ENCODE results near the gene NR2E3.
A peak's percentile ranks its signal among the peaks of the same experiment; 100 is the strongest.

Gene NR2E3

DNA sequence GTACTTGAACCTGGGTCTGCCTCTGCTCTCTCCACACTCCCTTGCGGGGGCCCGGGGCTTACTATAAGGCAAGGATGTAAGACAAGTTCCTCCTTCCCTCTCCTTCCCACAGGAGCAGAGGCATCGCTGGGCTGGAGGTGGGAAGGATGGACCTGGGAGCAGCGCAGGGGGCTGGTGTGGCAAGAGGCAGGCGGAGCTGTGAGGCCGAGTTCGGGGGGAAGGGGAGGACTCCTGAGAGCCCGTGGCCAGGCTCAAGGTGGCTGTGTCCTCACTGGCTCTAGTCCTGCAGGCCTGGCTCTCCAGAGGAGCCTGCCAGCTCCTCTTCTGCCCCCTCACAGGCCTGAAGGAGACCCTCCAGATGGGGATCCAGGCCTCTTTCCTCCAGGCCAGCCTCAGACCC, 1.0 kb upstream of the NR2E3 start:
- Histone ChIP-seq H3K27me3 (ENCODE audit: control insufficient read depth in 1 of 2, insufficient read depth in 1 of 2, low read length in 2 of 2) (peaks cover 0 to 29% of the 10 kb centered on the region in 2 experiments), H2BK120ac (ENCODE audit: low read depth, low read length) (no peak overlapping the region), H3K9ac (ENCODE audit: low read length) (no peak overlapping the region), H3K14ac (ENCODE audit: low read length in 2 of 2) (no peak overlapping the region), H4K8ac (ENCODE audit: low read length) (no peak overlapping the region), H3K18ac (ENCODE audit: low read depth in 1 of 2, low read length in 2 of 2) (no peak overlapping the region), H2BK15ac (ENCODE audit: low read depth, poor library complexity, severe bottlenecking) (no peak overlapping the region), H3K4ac (ENCODE audit: low read depth in 1 of 2, low read length in 2 of 2) (no peak overlapping the region), H2BK5ac (ENCODE audit: low read depth, low read length, poor library complexity, severe bottlenecking) (no peak overlapping the region), H3K36me3 (ENCODE audit: control insufficient read depth in 1 of 2, insufficient read depth in 2 of 2, low read depth in 1 of 2, low read length in 2 of 2) (peaks cover 0 to 19% of the 10 kb centered on the region in 2 experiments), H3K4me1 (ENCODE audit: control insufficient read depth, insufficient read depth, low read depth, low read length) (peaks cover 45% of the 10 kb centered on the region), H2BK12ac (ENCODE audit: low read length in 2 of 2) (no peak overlapping the region), H4K91ac (ENCODE audit: low read length) (no peak overlapping the region), H2AK5ac (ENCODE audit: low read length, severe bottlenecking) (peak overlapping the region; percentile 94), H3K27ac (ENCODE audit: low read length, poor library complexity, severe bottlenecking) (no peak overlapping the region), H3K4me3 (ENCODE audit: insufficient read depth in 1 of 2, low read depth in 1 of 2, low read length in 2 of 2) (peak overlapping the region in 1 of 2 experiments; percentile 1), H3K9me3 (ENCODE audit: control insufficient read depth, low read length) (no peaks in the 10 kb centered on the region), H2AFZ (ENCODE audit: low read depth, low read length) (no peak overlapping the region), H3K79me1 (replicated peaks; ENCODE audit: low read length, poor library complexity, severe bottlenecking) (no peaks in the 10 kb centered on the region), H3K4me2 (ENCODE audit: low read length, poor library complexity, severe bottlenecking) (no peak overlapping the region), H3K23ac (ENCODE audit: low read length in 2 of 2) (no peak overlapping the region)
- 71% methylated on average over 7 of the region's 8 CpGs for WGBS
- no peak for DNase-seq

DNA sequence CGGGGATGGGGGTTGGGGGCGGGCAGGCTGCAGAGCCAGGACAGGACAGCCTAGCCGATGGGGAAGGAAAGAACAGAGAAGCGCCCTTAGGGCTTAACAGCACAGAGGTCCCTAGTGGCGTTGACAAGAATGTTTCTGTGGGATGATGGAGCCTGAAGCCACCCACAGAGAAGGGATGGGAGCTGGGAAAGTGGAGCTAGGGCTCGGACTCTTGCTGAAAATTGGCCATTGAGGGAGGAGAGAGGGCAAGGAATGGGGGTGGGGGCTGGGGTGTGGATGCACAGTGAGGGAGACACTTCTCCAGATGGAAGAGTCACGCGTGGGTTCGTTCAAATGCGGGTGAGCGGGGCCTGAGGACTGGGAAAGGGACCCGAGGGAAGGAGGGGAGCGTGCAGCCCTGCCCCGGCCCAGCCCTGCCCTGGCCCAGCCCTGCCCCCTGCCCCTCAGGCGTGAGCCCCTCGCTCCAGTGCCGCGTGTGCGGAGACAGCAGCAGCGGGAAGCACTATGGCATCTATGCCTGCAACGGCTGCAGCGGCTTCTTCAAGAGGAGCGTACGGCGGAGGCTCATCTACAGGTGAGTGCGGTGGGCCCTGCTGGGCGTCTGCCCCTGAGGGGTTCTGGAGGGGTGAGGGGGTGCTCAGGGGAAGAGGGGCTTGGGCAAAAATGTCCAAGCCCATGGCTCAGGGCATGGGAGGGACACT, 832 bp downstream of the NR2E3 start:
- Histone ChIP-seq H3K18ac (ENCODE audit: low read depth in 1 of 2, low read length in 2 of 2) (no peak overlapping the region), H3K4me3 (ENCODE audit: insufficient read depth in 1 of 2, low read depth in 1 of 2, low read length in 2 of 2) (no peak overlapping the region), H3K4me1 (ENCODE audit: control insufficient read depth, insufficient read depth, low read depth, low read length) (peaks cover 39% of the 10 kb centered on the region), H3K23ac (ENCODE audit: low read length in 2 of 2) (no peak overlapping the region), H3K14ac (ENCODE audit: low read length in 2 of 2) (no peak overlapping the region), H3K9ac (ENCODE audit: low read length) (no peak overlapping the region), H2BK120ac (ENCODE audit: low read depth, low read length) (no peak overlapping the region), H3K27me3 (ENCODE audit: control insufficient read depth in 1 of 2, insufficient read depth in 1 of 2, low read length in 2 of 2) (peaks cover 0 to 29% of the 10 kb centered on the region in 2 experiments), H2BK12ac (ENCODE audit: low read length in 2 of 2) (no peak overlapping the region), H3K9me3 (ENCODE audit: control insufficient read depth, low read length) (no peaks in the 10 kb centered on the region), H3K4ac (ENCODE audit: low read depth in 1 of 2, low read length in 2 of 2) (no peak overlapping the region), H4K8ac (ENCODE audit: low read length) (no peak overlapping the region), H2AK5ac (ENCODE audit: low read length, severe bottlenecking) (no peak overlapping the region), H2BK15ac (ENCODE audit: low read depth, poor library complexity, severe bottlenecking) (no peak overlapping the region), H3K36me3 (ENCODE audit: control insufficient read depth in 1 of 2, insufficient read depth in 2 of 2, low read depth in 1 of 2, low read length in 2 of 2) (peaks cover 0 to 22% of the 10 kb centered on the region in 2 experiments), H3K79me1 (replicated peaks; ENCODE audit: low read length, poor library complexity, severe bottlenecking) (no peaks in the 10 kb centered on the region), H2AFZ (ENCODE audit: low read depth, low read length) (no peak overlapping the region), H3K4me2 (ENCODE audit: low read length, poor library complexity, severe bottlenecking) (no peak overlapping the region), H4K91ac (ENCODE audit: low read length) (no peak overlapping the region), H3K27ac (ENCODE audit: low read length, poor library complexity, severe bottlenecking) (no peak overlapping the region), H2BK5ac (ENCODE audit: low read depth, low read length, poor library complexity, severe bottlenecking) (no peak overlapping the region)
- no peak for DNase-seq
- 94% methylated on average over 27 of the region's 27 CpGs for WGBS

DNA sequence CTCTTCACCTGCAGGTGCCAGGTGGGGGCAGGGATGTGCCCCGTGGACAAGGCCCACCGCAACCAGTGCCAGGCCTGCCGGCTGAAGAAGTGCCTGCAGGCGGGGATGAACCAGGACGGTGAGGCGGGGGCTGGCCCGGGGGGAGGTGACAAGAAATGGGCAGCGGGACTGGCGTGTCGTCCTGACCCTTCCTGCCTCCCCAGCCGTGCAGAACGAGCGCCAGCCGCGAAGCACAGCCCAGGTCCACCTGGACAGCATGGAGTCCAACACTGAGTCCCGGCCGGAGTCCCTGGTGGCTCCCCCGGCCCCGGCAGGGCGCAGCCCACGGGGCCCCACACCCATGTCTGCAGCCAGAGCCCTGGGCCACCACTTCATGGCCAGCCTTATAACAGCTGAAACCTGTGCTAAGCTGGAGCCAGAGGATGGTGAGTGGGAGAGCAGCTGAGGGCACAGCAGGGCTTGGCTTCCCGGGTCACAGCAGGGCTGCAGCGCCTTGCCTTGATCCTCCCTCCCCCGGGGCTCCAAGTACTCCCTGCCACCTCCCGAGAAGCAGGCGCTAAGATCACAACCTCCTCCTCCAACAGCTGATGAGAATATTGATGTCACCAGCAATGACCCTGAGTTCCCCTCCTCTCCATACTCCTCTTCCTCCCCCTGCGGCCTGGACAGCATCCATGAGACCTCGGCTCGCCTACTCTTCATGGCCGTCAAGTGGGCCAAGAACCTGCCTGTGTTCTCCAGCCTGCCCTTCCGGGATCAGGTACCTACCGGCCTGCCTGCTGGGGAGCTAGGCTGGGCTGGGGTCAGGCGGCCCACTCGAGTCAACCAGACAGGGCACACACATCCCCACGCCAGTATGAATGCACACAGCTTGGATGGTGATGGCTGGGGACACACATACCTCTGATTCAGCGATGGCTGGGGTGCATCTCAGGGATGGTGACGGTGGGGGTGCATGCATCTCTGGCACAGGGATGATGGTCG, 1.7 kb downstream of the NR2E3 start:
- Histone ChIP-seq H2BK15ac (ENCODE audit: low read depth, poor library complexity, severe bottlenecking) (no peak overlapping the region), H2AK5ac (ENCODE audit: low read length, severe bottlenecking) (no peak overlapping the region), H3K4me3 (ENCODE audit: insufficient read depth in 1 of 2, low read depth in 1 of 2, low read length in 2 of 2) (no peak overlapping the region), H3K4ac (ENCODE audit: low read depth in 1 of 2, low read length in 2 of 2) (no peak overlapping the region), H3K14ac (ENCODE audit: low read length in 2 of 2) (no peak overlapping the region), H4K91ac (ENCODE audit: low read length) (no peak overlapping the region), H3K79me1 (replicated peaks; ENCODE audit: low read length, poor library complexity, severe bottlenecking) (no peaks in the 10 kb centered on the region), H3K9me3 (ENCODE audit: control insufficient read depth, low read length) (no peaks in the 10 kb centered on the region), H3K4me2 (ENCODE audit: low read length, poor library complexity, severe bottlenecking) (no peak overlapping the region), H3K4me1 (ENCODE audit: control insufficient read depth, insufficient read depth, low read depth, low read length) (peaks cover 32% of the 10 kb centered on the region), H2BK5ac (ENCODE audit: low read depth, low read length, poor library complexity, severe bottlenecking) (no peak overlapping the region), H3K27ac (ENCODE audit: low read length, poor library complexity, severe bottlenecking) (no peak overlapping the region), H2BK120ac (ENCODE audit: low read depth, low read length) (no peak overlapping the region), H3K23ac (ENCODE audit: low read length in 2 of 2) (no peak overlapping the region), H3K36me3 (ENCODE audit: control insufficient read depth in 1 of 2, insufficient read depth in 2 of 2, low read depth in 1 of 2, low read length in 2 of 2) (peaks cover 0 to 22% of the 10 kb centered on the region in 2 experiments), H2BK12ac (ENCODE audit: low read length in 2 of 2) (no peak overlapping the region), H4K8ac (ENCODE audit: low read length) (no peak overlapping the region), H3K27me3 (ENCODE audit: control insufficient read depth in 1 of 2, insufficient read depth in 1 of 2, low read length in 2 of 2) (peaks cover 0 to 29% of the 10 kb centered on the region in 2 experiments), H2AFZ (ENCODE audit: low read depth, low read length) (no peak overlapping the region), H3K9ac (ENCODE audit: low read length) (no peak overlapping the region), H3K18ac (ENCODE audit: low read depth in 1 of 2, low read length in 2 of 2) (no peak overlapping the region)
- WGBS: 92% methylated on average over 38 of the region's 38 CpGs
- DNase-seq: no peak
